ENCODE measurements around the gene NCOA5. TPM values are rescaled to one million over a fixed set of nuclear protein-coding genes. Genes with fewer than 3 reads are reported as not detected.

The NCOA5 gene
- total and polyA plus RNA-seq, 4 donors = 3.2 to 10.4 (median 8.7) TPM

DNA sequence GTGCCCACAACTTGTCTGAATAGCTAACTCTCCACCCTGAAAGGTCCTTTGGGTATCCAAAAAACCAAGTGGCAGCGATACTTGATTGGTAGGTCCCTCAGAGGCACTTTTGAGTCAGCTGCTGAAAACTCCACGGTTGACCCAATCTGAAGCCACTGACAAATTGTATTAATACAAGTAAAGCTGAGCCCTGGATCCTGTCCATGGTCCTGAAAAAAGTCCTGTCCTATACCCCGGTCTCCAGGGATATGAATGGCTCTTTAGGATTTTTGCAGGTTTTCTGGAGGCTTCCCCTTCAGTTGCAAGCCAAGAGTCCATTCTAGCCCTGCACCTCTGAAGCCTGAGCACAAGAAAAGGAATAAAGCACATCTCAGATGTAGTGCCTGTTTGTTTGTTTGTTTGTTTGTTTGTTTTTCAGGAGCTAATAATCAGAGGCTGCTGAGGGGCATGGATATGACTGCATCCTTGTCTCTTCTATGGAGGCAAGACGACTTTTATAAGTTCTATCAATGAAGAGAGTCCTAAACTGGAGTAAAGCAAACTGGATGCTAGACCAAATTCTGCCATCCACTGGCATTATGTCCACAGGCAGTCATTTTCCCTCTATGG, 62.4 kb downstream of the NCOA5 start:
- DNase-seq (ENCODE audit: low spot score) = no peak
- Histone ChIP-seq H3K27ac (ENCODE audit: low read depth in 1 of 2, low read length in 2 of 2) (no peak overlapping the region), H3K4me3 (ENCODE audit: low read depth in 1 of 3, low read length in 3 of 3) (no peak overlapping the region), H3K9me3 (ENCODE audit: control insufficient read depth in 4 of 4, low read length in 3 of 4) (no peaks in the 10 kb centered on the region), H3K4me1 (ENCODE audit: control insufficient read depth in 4 of 4, insufficient read depth in 4 of 4, low read length in 3 of 4) (peaks cover 2 to 9% (median 4%) of the 10 kb centered on the region in 4 donors), H3K27me3 (ENCODE audit: control insufficient read depth in 4 of 4, insufficient read depth in 4 of 4, low read length in 3 of 4) (peaks cover 0 to 24% (median 12%) of the 10 kb centered on the region in 4 donors), H3K36me3 (ENCODE audit: control insufficient read depth in 4 of 4, insufficient read depth in 3 of 4, low read depth in 1 of 4, low read length in 3 of 4) (no peaks in the 10 kb centered on the region), H3K9ac (ENCODE audit: low read depth in 1 of 2, low read length in 2 of 2) (no peak overlapping the region)
- 17% methylated on average over 4 of the region's 4 CpGs for WGBS
- TF ChIP-seq FOXA2 (IDR thresholded peaks at IDR 0.05) (no peak), JUND (IDR thresholded peaks at IDR 0.05) (no peak), TAF1 (conservative IDR thresholded peaks at IDR 0.05) (no peak), HNF4A (conservative IDR thresholded peaks at IDR 0.05) (no peak)
- TF ChIP-seq, protein P1, sequence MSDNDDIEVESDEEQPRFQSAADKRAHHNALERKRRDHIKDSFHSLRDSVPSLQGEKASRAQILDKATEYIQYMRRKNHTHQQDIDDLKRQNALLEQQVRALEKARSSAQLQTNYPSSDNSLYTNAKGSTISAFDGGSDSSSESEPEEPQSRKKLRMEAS (IDR thresholded peaks at IDR 0.05) = no peak
- TF ChIP-seq, protein P2, sequence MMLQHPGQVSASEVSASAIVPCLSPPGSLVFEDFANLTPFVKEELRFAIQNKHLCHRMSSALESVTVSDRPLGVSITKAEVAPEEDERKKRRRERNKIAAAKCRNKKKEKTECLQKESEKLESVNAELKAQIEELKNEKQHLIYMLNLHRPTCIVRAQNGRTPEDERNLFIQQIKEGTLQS (IDR thresholded peaks at IDR 0.05) = no peak
- TF ChIP-seq, protein P3, sequence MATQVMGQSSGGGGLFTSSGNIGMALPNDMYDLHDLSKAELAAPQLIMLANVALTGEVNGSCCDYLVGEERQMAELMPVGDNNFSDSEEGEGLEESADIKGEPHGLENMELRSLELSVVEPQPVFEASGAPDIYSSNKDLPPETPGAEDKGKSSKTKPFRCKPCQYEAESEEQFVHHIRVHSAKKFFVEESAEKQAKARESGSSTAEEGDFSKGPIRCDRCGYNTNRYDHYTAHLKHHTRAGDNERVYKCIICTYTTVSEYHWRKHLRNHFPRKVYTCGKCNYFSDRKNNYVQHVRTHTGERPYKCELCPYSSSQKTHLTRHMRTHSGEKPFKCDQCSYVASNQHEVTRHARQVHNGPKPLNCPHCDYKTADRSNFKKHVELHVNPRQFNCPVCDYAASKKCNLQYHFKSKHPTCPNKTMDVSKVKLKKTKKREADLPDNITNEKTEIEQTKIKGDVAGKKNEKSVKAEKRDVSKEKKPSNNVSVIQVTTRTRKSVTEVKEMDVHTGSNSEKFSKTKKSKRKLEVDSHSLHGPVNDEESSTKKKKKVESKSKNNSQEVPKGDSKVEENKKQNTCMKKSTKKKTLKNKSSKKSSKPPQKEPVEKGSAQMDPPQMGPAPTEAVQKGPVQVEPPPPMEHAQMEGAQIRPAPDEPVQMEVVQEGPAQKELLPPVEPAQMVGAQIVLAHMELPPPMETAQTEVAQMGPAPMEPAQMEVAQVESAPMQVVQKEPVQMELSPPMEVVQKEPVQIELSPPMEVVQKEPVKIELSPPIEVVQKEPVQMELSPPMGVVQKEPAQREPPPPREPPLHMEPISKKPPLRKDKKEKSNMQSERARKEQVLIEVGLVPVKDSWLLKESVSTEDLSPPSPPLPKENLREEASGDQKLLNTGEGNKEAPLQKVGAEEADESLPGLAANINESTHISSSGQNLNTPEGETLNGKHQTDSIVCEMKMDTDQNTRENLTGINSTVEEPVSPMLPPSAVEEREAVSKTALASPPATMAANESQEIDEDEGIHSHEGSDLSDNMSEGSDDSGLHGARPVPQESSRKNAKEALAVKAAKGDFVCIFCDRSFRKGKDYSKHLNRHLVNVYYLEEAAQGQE (IDR thresholded peaks at IDR 0.05) = peak; percentile 99
- TF ChIP-seq, protein P4, sequence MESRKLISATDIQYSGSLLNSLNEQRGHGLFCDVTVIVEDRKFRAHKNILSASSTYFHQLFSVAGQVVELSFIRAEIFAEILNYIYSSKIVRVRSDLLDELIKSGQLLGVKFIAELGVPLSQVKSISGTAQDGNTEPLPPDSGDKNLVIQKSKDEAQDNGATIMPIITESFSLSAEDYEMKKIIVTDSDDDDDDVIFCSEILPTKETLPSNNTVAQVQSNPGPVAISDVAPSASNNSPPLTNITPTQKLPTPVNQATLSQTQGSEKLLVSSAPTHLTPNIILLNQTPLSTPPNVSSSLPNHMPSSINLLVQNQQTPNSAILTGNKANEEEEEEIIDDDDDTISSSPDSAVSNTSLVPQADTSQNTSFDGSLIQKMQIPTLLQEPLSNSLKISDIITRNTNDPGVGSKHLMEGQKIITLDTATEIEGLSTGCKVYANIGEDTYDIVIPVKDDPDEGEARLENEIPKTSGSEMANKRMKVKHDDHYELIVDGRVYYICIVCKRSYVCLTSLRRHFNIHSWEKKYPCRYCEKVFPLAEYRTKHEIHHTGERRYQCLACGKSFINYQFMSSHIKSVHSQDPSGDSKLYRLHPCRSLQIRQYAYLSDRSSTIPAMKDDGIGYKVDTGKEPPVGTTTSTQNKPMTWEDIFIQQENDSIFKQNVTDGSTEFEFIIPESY (IDR thresholded peaks at IDR 0.05) = no peak

DNA sequence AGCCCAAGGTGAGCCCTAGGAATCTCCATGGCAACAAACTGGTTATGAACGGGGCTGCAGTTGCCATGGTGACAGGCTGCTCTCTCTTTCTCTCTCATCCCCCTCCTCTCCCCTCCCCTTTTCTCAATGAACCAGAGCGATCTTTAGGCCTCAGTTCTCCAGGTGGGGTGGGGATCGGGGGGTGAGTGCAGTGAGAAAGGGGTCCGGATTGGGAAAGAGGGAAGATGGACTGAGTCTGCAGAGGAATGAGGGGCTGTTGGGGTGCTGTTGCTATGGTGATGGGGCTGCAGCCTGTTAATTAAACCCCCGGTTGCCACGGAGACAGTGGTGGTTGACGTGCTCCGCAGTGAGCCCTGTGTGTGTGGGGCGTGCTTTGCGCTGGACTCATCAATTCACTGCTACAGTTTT, 64.4 kb downstream of the NCOA5 start:
- Histone ChIP-seq H3K27me3 (ENCODE audit: control insufficient read depth in 4 of 4, insufficient read depth in 4 of 4, low read length in 3 of 4) (peaks cover 3 to 11% (median 8%) of the 10 kb centered on the region in 4 donors), H3K27ac (ENCODE audit: low read depth in 1 of 2, low read length in 2 of 2) (no peak overlapping the region), H3K36me3 (ENCODE audit: control insufficient read depth in 4 of 4, insufficient read depth in 3 of 4, low read depth in 1 of 4, low read length in 3 of 4) (no peaks in the 10 kb centered on the region), H3K4me1 (ENCODE audit: control insufficient read depth in 4 of 4, insufficient read depth in 4 of 4, low read length in 3 of 4) (peaks cover 2 to 3% (median 3%) of the 10 kb centered on the region in 4 donors), H3K9me3 (ENCODE audit: control insufficient read depth in 4 of 4, low read length in 3 of 4) (no peaks in the 10 kb centered on the region), H3K4me3 (ENCODE audit: low read depth in 1 of 3, low read length in 3 of 3) (no peak overlapping the region), H3K9ac (ENCODE audit: low read depth in 1 of 2, low read length in 2 of 2) (no peak overlapping the region)
- DNase-seq (ENCODE audit: low spot score) = no peak
- TF ChIP-seq FOXA2 (IDR thresholded peaks at IDR 0.05) = no peak
- TF ChIP-seq, protein P2 (IDR thresholded peaks at IDR 0.05) = no peak
- no peak for TF ChIP-seq HNF4A (conservative IDR thresholded peaks at IDR 0.05)
- TF ChIP-seq NR2F2 (IDR thresholded peaks at IDR 0.05) = no peak
- no peak for TF ChIP-seq JUND (IDR thresholded peaks at IDR 0.05)
- TF ChIP-seq, protein P4 (IDR thresholded peaks at IDR 0.05) = no peak
- TF ChIP-seq, protein P3 (IDR thresholded peaks at IDR 0.05) = no peak
- TF ChIP-seq SP1 (IDR thresholded peaks at IDR 0.05) = no peak
- TF ChIP-seq RAD21 (IDR thresholded peaks at IDR 0.05) = no peak
- TF ChIP-seq TAF1 (conservative IDR thresholded peaks at IDR 0.05) = no peak
- no peak for TF ChIP-seq GABPA (IDR thresholded peaks at IDR 0.05 in 1 of 2, conservative IDR thresholded peaks at IDR 0.05 in 1 of 2)
- TF ChIP-seq EGR1 (IDR thresholded peaks at IDR 0.05; ENCODE audit: low read depth in 2 of 2) = no peak
- WGBS = 75% methylated on average over 10 of the region's 10 CpGs
